Nephron (organoid): ENCODE measurements around the gene TNFSF13.
A peak's percentile ranks its signal among the peaks of the same experiment; 100 is the strongest.

Source experiments
- H3K27ac Mint-ChIP-seq, 3 experiments: 2 replicates each; pipeline ENCODE4 v1.8.0; 2020; ENCODE audit warnings: mixed read lengths in 3 of 3, mild to moderate bottlenecking in 2 of 3, moderate library complexity in 1 of 3
- H3K27me3 Mint-ChIP-seq: 2 replicates; pipeline ENCODE4 v1.8.0; 2021; ENCODE audit warnings: low read depth, mild to moderate bottlenecking, moderate library complexity, mixed read lengths
- H3K36me3 Mint-ChIP-seq: 2 replicates; pipeline ENCODE4 v1.8.0; 2020; ENCODE audit warnings: low read depth, mixed read lengths
- H3K4me1 Mint-ChIP-seq: 2 replicates; pipeline ENCODE4 v1.8.0; 2020; ENCODE audit warnings: mixed read lengths
- H3K4me3 Mint-ChIP-seq, 3 experiments: 2 replicates each; pipeline ENCODE4 v1.8.0; 2020; ENCODE audit warnings: mild to moderate bottlenecking in 3 of 3, mixed read lengths in 3 of 3, moderate library complexity in 2 of 3
- H3K9me3 Mint-ChIP-seq: 2 replicates; pipeline ENCODE4 v1.8.0; 2020; ENCODE audit warnings: mixed read lengths
- TF ChIP-seq, protein P1 (sequence below), 3 experiments: fragments of 200-600 bp; sonication (generic); IDR thresholded peaks; one replicate each; pipeline ENCODE4 v1.5.0; 2021; ENCODE audit warnings: antibody characterized with exemption in 3 of 3; ENCODE audit not compliant: unreplicated experiment in 3 of 3

Gene TNFSF13

GRCh38 chr17:7573324-7574080 lies 15.0 kb downstream of the TNFSF13 start:
- TF ChIP-seq, protein P1, sequence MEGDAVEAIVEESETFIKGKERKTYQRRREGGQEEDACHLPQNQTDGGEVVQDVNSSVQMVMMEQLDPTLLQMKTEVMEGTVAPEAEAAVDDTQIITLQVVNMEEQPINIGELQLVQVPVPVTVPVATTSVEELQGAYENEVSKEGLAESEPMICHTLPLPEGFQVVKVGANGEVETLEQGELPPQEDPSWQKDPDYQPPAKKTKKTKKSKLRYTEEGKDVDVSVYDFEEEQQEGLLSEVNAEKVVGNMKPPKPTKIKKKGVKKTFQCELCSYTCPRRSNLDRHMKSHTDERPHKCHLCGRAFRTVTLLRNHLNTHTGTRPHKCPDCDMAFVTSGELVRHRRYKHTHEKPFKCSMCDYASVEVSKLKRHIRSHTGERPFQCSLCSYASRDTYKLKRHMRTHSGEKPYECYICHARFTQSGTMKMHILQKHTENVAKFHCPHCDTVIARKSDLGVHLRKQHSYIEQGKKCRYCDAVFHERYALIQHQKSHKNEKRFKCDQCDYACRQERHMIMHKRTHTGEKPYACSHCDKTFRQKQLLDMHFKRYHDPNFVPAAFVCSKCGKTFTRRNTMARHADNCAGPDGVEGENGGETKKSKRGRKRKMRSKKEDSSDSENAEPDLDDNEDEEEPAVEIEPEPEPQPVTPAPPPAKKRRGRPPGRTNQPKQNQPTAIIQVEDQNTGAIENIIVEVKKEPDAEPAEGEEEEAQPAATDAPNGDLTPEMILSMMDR (IDR thresholded peaks at IDR 0.05; ENCODE audit: unreplicated experiment in 3 of 3) = no peak
- H3K27ac Mint-ChIP-seq = peak overlapping the region; percentile 99
- peaks cover 90% of the 10 kb centered on the region for H3K36me3 Mint-ChIP-seq
- H3K27me3 Mint-ChIP-seq = no peaks in the 10 kb centered on the region
- H3K9me3 Mint-ChIP-seq = peaks cover 2% of the 10 kb centered on the region
- peaks cover 49% of the 10 kb centered on the region for H3K4me1 Mint-ChIP-seq
- H3K4me3 Mint-ChIP-seq = peak overlapping the region; percentile 94 to 99 (median 97)

DNA sequence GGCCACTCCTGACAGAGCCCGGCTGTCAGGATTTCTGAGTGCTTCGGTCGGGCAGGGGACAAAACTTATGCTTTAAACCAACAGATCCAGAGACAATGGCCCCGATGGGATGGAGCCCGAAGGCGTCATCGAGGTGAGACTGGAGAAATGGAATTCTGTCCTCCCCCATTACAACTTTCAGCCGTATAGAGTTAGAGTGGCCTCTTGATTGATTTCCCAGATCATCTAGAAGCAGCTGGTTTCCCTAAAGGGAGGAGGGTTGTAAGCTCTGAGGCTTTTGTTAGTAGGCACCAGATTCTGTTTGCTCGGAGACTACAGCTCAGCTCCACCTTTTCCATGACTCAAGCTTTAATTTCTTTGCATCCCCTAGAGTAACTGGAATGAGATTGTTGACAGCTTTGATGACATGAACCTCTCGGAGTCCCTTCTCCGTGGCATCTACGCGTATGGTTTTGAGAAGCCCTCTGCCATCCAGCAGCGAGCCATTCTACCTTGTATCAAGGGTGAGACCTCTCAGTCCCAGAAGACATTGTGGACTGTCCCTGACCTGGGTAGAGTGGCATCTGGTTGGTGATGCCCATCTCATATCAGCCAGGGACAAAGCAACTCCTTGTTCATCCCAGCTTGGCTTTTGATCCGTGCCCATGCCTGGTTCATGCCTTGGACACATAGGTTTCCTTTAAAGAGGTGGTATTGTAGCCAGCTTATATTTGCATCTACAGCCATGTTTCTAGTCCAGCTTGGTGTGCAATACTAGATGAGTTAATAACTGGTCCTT lies 15.8 kb downstream of the TNFSF13 start:
- Mint-ChIP-seq H3K9me3 (peaks cover 2% of the 10 kb centered on the region), H3K27ac (peak overlapping the region; percentile 74 to 99 (median 84)), H3K27me3 (no peaks in the 10 kb centered on the region), H3K4me1 (peaks cover 57% of the 10 kb centered on the region), H3K4me3 (peak overlapping the region; percentile 94 to 99 (median 97)), H3K36me3 (peaks cover 90% of the 10 kb centered on the region)
- TF ChIP-seq, protein P1 (IDR thresholded peaks at IDR 0.05; ENCODE audit: unreplicated experiment in 3 of 3) = no peak

DNA sequence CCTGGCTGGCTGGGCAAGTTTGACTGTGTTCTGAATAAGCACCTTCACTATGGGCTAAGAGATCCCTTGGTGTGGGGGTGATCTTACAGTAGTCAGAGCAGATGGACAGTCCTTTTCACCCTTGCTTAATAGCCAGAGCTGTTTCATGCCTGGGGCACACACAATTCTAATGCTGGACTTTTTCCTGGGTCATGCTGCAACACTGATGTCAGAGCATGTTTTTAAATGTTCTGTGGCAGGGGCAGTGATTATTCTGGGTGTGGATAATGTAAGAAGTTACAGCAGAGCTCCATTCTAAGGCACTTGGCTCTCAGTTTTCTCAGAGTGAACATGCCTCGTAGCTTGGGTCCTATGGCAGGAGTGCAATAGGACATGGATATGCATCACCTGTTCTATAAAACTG lies 16.9 kb downstream of the TNFSF13 start:
- Mint-ChIP-seq H3K27me3 (no peaks in the 10 kb centered on the region), H3K27ac (no peak overlapping the region), H3K9me3 (peaks cover 2% of the 10 kb centered on the region), H3K36me3 (peaks cover 86% of the 10 kb centered on the region), H3K4me1 (peaks cover 65% of the 10 kb centered on the region), H3K4me3 (peak overlapping the region; percentile 94 to 99 (median 97))
- TF ChIP-seq, protein P1 (IDR thresholded peaks at IDR 0.05; ENCODE audit: unreplicated experiment in 3 of 3) = no peak

DNA sequence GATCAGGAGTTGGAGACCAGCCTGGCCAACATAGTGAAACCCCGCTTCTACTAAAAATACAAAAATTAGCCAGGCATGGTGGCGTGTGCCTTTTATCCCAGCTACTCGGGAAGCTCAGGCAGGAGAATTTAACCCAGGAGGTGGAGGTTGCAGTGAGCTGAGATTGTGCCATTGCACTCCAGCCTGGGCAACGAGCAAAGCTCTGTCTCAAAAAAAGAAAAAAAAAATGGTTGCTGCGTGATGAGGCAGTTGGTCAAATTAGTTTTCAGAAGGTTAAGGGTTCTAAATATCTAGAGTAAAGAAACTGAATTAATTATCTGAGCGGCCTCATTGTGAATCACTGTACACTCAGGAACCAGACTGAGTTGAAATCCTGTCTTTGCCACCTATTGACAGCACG lies 17.4 kb downstream of the TNFSF13 start:
- Mint-ChIP-seq H3K4me1 (peaks cover 69% of the 10 kb centered on the region), H3K9me3 (peaks cover 2% of the 10 kb centered on the region), H3K36me3 (peaks cover 82% of the 10 kb centered on the region), H3K27ac (no peak overlapping the region), H3K27me3 (no peaks in the 10 kb centered on the region), H3K4me3 (peak overlapping the region; percentile 62 to 99 (median 97))
- TF ChIP-seq, protein P1 (IDR thresholded peaks at IDR 0.05; ENCODE audit: unreplicated experiment in 3 of 3) = no peak

- H3K4me3 Mint-ChIP-seq = peak overlapping the region; percentile 63 to 75 (median 74)
- peaks cover 2% of the 10 kb centered on the region for H3K9me3 Mint-ChIP-seq
- TF ChIP-seq, protein P1 (IDR thresholded peaks at IDR 0.05; ENCODE audit: unreplicated experiment in 3 of 3) = no peak
- peak overlapping the region; percentile 51 to 80 (median 52) for H3K27ac Mint-ChIP-seq
- peaks cover 80% of the 10 kb centered on the region for H3K36me3 Mint-ChIP-seq
- no peaks in the 10 kb centered on the region for H3K27me3 Mint-ChIP-seq
- peaks cover 69% of the 10 kb centered on the region for H3K4me1 Mint-ChIP-seq
Observed at GRCh38 chr17:7576432-7576937, 17.9 kb downstream of the TNFSF13 start.
